Fibroblast of skin of abdomen (primary cell): ENCODE results near the gene NCEH1. TPM values are rescaled to one million over a fixed set of nuclear protein-coding genes. Genes with fewer than 3 reads are reported as not detected.
A peak's percentile ranks its signal among the peaks of the same experiment; 100 is the strongest.
"Not testable (repeated sequence)": the region's sequence is repeated elsewhere in the genome, so short reads cannot be mapped to it uniquely, and the experiment has no call there.

ENCODE experiments used
- DNase-seq: peaks from one replicate; pipeline ENCODE4 v3.0.0-alpha.2; 2013
- polyA plus RNA-seq, 2 experiments: library from polyadenylated mRNA; unstranded; fragments of 120-200 nt; gene quantifications; one replicate each; pipeline ENCODE4 v1.2.1, GENCODE V29; 2013; ENCODE audit not compliant: insufficient read length in 2 of 2

Gene NCEH1, protein sequence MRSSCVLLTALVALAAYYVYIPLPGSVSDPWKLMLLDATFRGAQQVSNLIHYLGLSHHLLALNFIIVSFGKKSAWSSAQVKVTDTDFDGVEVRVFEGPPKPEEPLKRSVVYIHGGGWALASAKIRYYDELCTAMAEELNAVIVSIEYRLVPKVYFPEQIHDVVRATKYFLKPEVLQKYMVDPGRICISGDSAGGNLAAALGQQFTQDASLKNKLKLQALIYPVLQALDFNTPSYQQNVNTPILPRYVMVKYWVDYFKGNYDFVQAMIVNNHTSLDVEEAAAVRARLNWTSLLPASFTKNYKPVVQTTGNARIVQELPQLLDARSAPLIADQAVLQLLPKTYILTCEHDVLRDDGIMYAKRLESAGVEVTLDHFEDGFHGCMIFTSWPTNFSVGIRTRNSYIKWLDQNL
- polyA plus RNA-seq (2013, experiment 1 of 2; ENCODE audit: insufficient read length): 3.6 TPM
- polyA plus RNA-seq (2013, experiment 2 of 2; ENCODE audit: insufficient read length): 3.6 TPM

DNA sequence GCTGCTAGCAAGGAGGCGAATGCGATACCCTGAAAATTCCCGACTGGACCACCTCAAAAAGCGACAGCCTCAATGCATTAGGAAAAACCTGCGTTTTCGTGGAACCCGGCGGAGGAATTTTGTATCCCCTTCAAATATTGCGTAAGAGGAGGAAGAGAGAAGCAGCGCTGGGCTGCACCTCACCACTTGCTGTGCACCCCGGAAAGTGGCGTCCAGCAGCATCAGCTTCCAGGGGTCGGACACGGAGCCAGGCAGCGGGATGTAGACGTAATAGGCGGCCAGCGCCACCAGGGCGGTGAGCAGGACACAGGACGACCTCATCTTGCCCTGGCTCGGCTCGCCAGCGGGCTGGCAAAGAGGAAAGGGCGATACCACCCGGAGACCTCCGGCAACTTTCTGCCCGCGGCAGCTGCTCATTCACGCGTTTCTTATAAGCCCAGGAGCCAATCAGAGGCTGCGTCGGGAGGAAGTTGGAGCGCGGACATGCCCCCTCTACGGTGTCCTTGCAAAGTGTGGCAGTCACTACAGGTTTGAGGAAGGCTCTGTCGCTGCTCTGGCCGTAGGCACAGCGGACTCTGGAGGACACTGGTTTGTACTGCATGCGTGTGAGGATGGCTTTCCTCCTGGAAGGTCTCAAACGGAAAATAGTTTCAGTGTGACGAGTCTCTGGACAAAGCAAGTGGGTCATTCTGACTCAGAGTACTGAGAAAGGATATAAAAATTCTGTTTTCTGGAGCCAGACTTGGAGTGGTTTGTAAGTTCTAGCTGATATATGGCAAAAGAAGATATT is at the start of gene NCEH1:
TSS of gene NCEH1 (minus strand) at position 404 of the 790 bp plus-strand sequence. CDS start at position 321, 83 bp downstream.
- peak; percentile 97 for DNase-seq

- DNase-seq: peak; percentile 67
These were observed 49.5 kb upstream of the NCEH1 start for GRCh38 chr3:172760416-172760815.

GRCh38 chr3:172753125-172753524 is 42.3 kb upstream of the NCEH1 start:
- DNase-seq: no peak

GRCh38 chr3:172752651-172753050 is 41.8 kb upstream of the NCEH1 start:
- no peak for DNase-seq

DNA sequence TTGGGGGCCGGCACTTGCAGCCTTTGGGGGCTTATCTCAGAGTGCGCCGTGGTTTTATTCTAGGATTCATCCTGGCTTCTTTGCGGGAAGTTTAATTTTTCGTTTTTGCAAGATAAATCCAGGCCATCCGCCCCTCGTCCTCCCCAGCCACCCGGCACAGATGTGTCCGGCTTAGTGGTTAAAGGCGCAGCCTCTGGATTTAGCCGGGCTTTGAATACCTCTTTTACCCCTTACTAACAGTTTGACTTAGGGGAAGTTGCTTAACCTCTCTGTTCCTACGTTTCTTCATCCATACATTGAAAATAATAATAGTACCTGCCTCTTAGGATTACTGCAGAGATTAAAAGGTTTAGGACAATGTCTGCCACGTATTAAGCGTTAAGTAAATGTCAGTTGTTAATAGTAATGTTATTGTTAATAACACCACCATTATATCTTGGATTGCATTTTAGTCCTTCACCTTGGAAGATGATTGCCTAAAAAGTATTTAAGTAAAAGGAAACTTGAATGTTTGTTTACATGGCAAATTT is 40.4 kb upstream of the NCEH1 start:
- DNase-seq: peak; percentile 14

- DNase-seq: peak; percentile 100
These were observed 39.7 kb upstream of the NCEH1 start, which contains the start of gene ECT2 for GRCh38 chr3:172750368-172751174. TSS of gene ECT2 (plus strand) at chr3:172750726. CDS start at chr3:172754531, 3,805 bp downstream.

DNA sequence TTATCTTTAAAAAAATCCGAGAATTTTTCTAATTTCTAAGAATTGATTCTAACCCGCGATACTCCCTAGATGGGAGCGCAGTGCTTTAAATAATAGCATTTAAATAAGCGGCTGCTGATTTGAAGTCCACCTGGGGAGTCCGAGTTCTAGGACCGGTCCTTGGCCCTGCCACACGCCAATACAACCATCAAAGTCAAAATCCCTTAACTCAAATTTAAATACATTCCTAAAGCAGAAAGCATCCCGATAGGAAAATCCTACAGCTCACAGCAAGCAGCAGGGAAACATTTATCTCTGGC is 39.2 kb upstream of the NCEH1 start:
- no peak for DNase-seq

DNA sequence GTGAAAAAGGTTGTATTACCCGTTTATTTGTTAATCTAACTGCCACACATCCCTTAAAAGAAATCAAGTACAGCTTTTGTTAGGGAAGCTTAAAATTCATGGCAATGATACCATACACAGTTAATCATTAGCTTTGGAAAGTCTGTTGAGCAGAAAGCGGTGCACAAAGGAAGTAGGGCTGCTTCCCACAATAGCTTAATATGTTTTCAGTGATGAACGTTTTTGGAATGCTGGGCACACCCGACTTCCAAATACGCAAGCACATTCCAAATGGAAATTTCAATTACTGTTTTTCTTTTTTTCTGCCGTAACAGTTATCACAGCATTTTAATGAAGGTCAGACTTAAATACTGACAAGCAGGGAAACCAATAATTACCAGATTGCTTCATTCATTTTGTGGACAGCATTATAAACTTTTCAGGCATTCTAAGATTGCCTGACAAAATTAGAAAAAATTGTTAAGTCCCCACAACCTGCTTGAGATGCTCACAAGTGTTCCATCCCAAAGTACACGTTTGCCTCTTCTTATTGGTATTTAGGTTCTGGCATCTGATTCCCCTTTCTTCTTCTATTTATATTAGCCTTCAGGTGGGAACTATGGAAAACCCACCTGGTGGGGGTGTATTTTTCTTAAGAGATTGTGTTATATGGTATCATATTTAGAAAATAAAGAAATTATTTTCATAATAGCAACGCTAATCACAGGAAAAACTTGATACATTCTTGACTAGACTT is 38.5 kb upstream of the NCEH1 start:
- DNase-seq: peak; percentile 93

DNA sequence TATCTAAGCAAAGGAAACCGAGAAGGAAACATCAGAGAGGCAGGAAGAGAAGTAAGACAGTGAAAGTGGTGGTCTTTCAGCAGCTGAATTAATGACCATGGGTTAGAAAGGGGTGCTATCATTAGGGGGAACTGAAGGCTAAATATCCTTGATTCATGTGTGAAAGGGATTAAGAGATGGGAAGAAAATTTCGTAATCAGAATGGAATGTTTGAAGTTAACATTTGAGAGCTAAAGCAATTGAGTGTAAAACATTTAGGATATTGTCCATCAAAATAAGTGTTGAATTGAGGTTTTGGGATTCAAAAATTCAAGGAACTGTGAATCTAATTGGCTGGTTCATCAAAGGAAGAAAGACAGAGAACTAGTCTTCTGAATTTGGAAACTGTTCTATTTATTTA is 35.6 kb upstream of the NCEH1 start:
- peak; percentile 45 for DNase-seq

GRCh38 chr3:172739462-172739861 is 28.6 kb upstream of the NCEH1 start:
- DNase-seq: no peak

- DNase-seq: no peak
These were observed 24.1 kb upstream of the NCEH1 start for GRCh38 chr3:172735014-172735413.

- no peak for DNase-seq
These were observed 15.5 kb upstream of the NCEH1 start for GRCh38 chr3:172726380-172726779.

- not testable (repeated sequence) for DNase-seq
These were observed 11.7 kb upstream of the NCEH1 start for GRCh38 chr3:172722536-172723040.

GRCh38 chr3:172717493-172718088 is 6.7 kb upstream of the NCEH1 start:
- no peak for DNase-seq

DNA sequence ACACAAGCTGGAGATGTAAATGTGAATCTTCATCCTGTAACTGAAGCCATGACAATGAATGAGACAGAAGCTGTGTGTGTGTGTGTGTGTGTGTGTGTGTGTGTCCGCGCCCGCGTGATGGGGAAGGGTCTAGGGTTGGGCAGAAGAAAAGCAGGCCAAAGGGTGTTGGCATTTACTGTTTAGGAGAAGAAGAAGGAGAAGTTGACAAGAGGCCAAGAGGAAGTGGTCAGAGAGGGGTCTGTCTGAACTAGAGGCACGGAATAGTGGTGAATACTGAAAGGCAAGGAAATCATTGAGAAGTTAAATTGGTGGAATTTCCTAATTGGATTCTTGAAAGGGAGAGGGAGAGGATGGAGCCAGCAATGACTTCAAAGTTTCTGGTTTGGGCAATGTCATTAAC is 5.6 kb upstream of the NCEH1 start:
- DNase-seq: no peak

DNA sequence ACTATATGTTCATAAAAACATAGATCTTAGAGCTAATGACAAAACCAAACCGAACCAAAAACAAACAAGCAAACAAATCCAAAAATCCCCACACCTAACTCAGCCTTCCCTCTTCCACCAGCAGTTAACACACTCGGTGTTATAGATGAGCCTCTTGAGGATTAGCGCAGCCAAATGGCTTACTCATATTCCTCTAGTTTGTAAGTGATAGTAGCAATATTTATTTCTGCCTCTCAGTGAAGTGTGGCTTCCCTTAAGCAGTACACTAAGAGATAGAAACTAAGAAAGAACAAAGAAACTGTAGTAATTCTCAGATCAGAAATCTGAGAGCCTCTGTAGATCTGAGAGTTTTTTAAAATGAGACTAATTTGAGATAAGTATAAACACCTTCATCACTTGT is 2.4 kb upstream of the NCEH1 start:
- no peak for DNase-seq

- DNase-seq: no peak
These were observed 558 bp upstream of the NCEH1 start for GRCh38 chr3:172711454-172711795.

DNA sequence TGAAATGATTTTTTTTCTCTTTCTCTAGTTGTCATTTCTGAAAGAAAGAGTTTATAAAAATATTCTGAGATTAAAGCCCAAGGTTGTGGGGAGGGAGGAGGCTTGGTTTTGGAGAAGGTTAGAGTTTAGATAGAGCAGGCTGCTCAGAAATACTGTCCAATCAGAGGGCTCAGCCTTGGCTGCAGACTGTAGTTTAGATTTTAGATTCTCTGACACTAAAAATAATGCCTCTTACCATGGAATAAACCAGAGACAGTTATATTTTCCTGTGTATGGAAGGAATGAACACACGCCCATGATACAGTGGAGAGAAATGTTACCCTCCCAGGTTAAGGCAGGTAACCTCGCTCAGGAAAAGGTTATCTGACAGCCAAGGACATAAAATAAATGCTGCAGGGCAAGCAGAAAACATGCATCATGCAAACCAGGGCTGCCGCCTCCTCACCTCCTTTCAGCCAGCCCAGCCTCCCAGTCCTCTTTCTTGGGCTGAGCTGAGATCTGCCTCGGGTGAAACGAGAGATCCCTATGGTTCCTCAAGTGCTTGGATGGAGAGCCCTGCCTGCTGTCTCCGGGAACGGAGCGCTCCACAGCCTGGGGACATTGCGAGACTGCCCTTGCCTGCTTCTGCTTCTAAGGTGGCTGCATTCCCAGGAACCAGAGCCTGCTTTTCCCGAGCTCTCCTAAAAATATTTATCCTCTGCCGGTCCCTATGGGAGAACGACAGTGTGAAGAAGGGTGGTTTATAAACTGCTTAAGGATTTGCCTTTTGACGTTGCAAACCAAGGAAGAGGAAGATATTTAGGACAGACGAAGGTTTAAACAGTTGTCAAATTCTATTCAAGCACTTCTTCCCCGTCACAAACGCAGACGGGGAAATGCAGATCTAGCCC is 848 bp downstream of the NCEH1 start:
- DNase-seq: peak; percentile 36

- no peak for DNase-seq
These were observed 1.7 kb downstream of the NCEH1 start for GRCh38 chr3:172708921-172709773.
